Kidney (tissue), 14 donors: ENCODE measurements around the gene GPC6. TPM values are rescaled to one million over a fixed set of nuclear protein-coding genes. Genes with fewer than 3 reads are reported as not detected.
A peak's percentile ranks its signal among the peaks of the same experiment; 100 is the strongest.

Experiments used
- DNase-seq, 5 donors: peaks; one replicate each; pipeline ENCODE4 v3.0.0-alpha.2; 2013 to 2020
- FAIRE-seq: peaks from 2 replicates; lab custom pipeline; 2012; peaks lifted over from hg19 to GRCh38; lab: Jason Lieb, UNC
- H3K27ac ChIP-seq, 2 donors: one replicate each; pipeline ENCODE4 v1.7.0; 2013; ENCODE audit warnings: low read depth in 2 of 2, low read length in 2 of 2, inconsistent platforms in 1 of 2
- H3K27me3 ChIP-seq: one replicate; pipeline ENCODE4 v1.7.1; 2013; ENCODE audit warnings: low read length, inconsistent platforms; ENCODE audit not compliant: control insufficient read depth, insufficient read depth
- H3K36me3 ChIP-seq, 3 donors: one replicate each; pipeline versions ENCODE4 v1.7.0 to v1.7.1; 2013; ENCODE audit warnings: low read length in 3 of 3, control low read depth in 1 of 3, inconsistent platforms in 1 of 3; ENCODE audit not compliant: insufficient read depth in 3 of 3, control insufficient read depth in 2 of 3
- H3K4me1 ChIP-seq, 3 donors: one replicate each; pipeline versions ENCODE4 v1.7.0 to v1.7.1; 2013; ENCODE audit warnings: low read length in 3 of 3, inconsistent platforms in 1 of 3, low read depth in 1 of 3; ENCODE audit not compliant: control insufficient read depth in 2 of 3, insufficient read depth in 2 of 3
- H3K4me3 ChIP-seq, 3 donors: one replicate each; pipeline versions ENCODE4 v1.7.0 to v1.8.1; 2013; ENCODE audit warnings: low read length in 3 of 3, control low read depth in 1 of 3, inconsistent platforms in 1 of 3
- H3K9ac ChIP-seq, 3 donors: one replicate each; pipeline versions ENCODE4 v1.7.0 to v1.7.1; 2013; ENCODE audit warnings: low read length in 3 of 3, control low read depth in 1 of 3, inconsistent platforms in 1 of 3
- H3K9me3 ChIP-seq, 3 donors: one replicate each; pipeline versions ENCODE4 v1.7.0 to v1.7.1; 2013; ENCODE audit warnings: low read length in 3 of 3, control low read depth in 1 of 3, inconsistent platforms in 1 of 3; ENCODE audit not compliant: control insufficient read depth in 2 of 3, insufficient read depth in 1 of 3
- intact Hi-C: fragments of 100-400 bp; cut with DNase I; formaldehyde crosslinking; loops from one replicate; pipeline ENCODE4 v1.11.1; 2022
- polyA plus RNA-seq: library from polyadenylated mRNA; stranded (reverse); fragments of 350-450 nt; fragmentation: Illumina TruSeq; extraction: RNeasy Lipid Tissue Mini Kit (QIAGEN cat#74804); gene quantifications from one replicate; pipeline ENCODE4 v1.2.3, GENCODE V29; 2014; ENCODE audit warnings: low read depth, low replicate concordance; ENCODE audit not compliant: insufficient read depth
- total RNA-seq: library from RNA; stranded (reverse); fragmentation: NEBNext Ultra II Directional; extraction: Animal tissue kit (Norgen Biotek cat#: 25700); gene quantifications from one replicate; pipeline ENCODE4 v1.2.1, GENCODE V29; 2021
- TF ChIP-seq, protein P1 (sequence below): IDR thresholded peaks from 3 replicates; pipeline ENCODE4 v1.5.1; 2012; ENCODE audit warnings: mild to moderate bottlenecking, moderate library complexity, borderline replicate concordance; ENCODE audit not compliant: insufficient read depth; ENCODE audit errors: extremely low read depth
- donor health status: control.
- donor health status: control.
- donor health status: control.
- donor health status: control.
- donor health status: control.
- donor health status: DM: yes; HTN: yes; CAD: no.
- donor health status: Normal renal cell carcinoma (clear cell type).

The GPC6 gene
- total and polyA plus RNA-seq, 2 donors from 2014 or later: 6.2 to 15.5 TPM

DNA sequence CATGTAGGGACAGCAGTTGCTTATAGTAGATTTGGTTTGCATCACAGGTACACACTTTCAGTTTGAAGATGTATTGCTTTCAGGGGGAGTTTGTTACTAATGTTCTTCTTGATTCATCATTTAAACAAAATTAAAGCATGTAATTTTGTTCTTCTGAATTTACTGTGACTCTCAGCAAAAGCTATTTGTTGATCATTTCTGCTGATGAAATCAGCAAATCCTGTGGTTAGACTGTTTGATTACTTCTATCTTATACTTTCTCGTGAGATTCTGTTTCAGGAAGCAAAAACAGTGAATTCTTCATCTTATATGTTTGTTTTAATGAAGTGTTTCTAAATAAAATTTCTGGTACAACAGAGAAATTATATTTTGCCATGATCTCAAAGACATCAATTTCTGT, 497.6 kb downstream of the GPC6 start:
- intact Hi-C loops: no loop called here
- no peaks in the 10 kb centered on the region for H3K9me3 ChIP-seq
- H3K36me3 ChIP-seq: no peaks in the 10 kb centered on the region
- H3K27me3 ChIP-seq: no peaks in the 10 kb centered on the region
- no peak for FAIRE-seq
- no peak overlapping the region for H3K9ac ChIP-seq
- no peak overlapping the region for H3K4me3 ChIP-seq
- DNase-seq: no peak
- TF ChIP-seq, protein P1, sequence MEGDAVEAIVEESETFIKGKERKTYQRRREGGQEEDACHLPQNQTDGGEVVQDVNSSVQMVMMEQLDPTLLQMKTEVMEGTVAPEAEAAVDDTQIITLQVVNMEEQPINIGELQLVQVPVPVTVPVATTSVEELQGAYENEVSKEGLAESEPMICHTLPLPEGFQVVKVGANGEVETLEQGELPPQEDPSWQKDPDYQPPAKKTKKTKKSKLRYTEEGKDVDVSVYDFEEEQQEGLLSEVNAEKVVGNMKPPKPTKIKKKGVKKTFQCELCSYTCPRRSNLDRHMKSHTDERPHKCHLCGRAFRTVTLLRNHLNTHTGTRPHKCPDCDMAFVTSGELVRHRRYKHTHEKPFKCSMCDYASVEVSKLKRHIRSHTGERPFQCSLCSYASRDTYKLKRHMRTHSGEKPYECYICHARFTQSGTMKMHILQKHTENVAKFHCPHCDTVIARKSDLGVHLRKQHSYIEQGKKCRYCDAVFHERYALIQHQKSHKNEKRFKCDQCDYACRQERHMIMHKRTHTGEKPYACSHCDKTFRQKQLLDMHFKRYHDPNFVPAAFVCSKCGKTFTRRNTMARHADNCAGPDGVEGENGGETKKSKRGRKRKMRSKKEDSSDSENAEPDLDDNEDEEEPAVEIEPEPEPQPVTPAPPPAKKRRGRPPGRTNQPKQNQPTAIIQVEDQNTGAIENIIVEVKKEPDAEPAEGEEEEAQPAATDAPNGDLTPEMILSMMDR: no peak
- no peak overlapping the region for H3K27ac ChIP-seq
- H3K4me1 ChIP-seq: no peaks in the 10 kb centered on the region

DNA sequence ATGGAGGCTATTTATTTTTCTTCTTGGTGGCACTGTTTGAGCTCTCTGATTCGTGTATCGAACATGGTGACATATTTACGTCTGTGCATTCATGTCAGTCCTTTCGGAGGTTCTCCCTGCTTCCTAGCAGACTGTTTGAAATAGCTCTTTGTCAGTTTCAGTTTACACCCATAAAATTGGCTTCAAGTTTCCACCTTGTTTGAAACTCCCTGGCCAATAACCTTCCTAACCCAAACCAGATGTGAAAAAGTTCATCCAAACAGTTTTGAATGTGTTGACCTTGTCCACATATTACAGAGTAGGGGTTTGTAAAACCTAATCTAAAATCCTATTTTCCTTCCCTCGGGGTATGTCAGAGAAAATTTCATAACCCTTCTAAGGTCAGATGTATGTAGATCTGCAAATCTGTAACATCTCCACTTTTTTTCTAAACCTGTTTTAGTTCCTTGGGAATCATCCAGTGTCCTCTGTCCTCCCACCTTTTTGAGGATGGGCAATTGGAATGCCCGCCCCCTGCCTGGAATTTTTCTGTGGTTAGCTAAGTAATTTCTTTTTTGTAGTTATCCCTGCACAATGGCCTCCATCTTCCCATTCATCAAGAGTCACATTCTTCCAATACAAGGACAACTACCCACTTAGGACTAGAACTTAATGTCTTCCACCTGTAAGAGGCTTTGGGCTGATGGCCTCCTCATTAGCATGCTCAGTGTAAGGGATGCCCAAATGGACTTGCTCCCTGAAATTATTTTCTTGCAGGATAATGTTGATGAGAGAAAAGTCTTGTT, 499.8 kb downstream of the GPC6 start:
- Histone ChIP-seq H3K27me3 (no peaks in the 10 kb centered on the region), H3K36me3 (no peaks in the 10 kb centered on the region), H3K9me3 (no peaks in the 10 kb centered on the region), H3K4me1 (no peaks in the 10 kb centered on the region), H3K9ac (no peak overlapping the region), H3K4me3 (no peak overlapping the region), H3K27ac (no peak overlapping the region)
- peak in 1 of 5 donors; percentile 10 for DNase-seq
- no peak for FAIRE-seq
- TF ChIP-seq, protein P1: no peak
- intact Hi-C loops: no loop called here

DNA sequence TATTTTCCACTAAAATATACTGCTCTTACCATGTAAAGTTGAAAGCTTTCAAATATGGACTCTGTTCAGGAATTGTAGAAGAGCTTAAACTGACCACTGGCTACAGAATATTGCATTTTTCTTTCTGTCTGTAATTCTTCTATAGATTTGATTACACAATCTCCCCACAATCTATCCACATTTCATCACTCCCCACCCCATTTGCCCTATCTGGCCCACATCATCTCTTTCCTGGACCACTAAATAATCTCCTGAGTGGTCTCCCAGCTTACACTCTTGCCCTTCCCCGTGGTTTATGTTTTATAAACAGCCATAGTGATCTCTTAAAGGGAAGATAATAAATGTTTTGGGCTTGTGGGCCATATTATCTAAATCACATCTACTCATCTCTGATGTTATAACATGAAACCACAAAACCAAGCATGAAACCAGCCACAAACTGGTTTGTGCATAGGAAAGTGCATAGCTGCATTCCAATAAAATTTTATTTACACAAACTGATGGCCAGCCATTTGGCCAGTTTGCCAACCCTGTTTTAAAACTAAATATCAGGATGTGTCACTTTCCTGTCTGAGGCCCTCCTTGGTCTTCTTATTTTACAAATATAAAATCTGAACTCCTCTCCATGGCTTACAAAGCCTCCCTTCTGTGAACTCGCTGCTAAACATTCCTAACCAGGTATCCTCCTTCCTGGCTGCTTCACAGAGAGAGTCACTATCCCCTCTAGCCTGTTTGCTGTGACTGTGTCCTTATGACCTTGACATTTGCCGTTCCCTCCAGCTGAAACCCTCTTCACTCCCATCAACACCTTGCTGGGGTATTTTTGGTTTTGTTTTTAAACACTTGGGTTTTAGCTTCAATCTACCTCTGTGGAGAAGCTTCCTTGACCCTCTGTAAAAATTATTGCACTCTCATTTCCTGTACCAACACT, 500.9 kb downstream of the GPC6 start:
- TF ChIP-seq, protein P1: no peak
- no peaks in the 10 kb centered on the region for H3K36me3 ChIP-seq
- no peaks in the 10 kb centered on the region for H3K4me1 ChIP-seq
- H3K9ac ChIP-seq: no peak overlapping the region
- DNase-seq: no peak
- intact Hi-C loops: no loop called here
- H3K4me3 ChIP-seq: no peak overlapping the region
- no peaks in the 10 kb centered on the region for H3K27me3 ChIP-seq
- H3K27ac ChIP-seq: no peak overlapping the region
- no peaks in the 10 kb centered on the region for H3K9me3 ChIP-seq
- FAIRE-seq: no peak
